Vagina (tissue), 2 donors: ENCODE data around the gene SLC5A1.

Source experiments
- POLR2A ChIP-seq, 2 donors: fragments of 450-650 bp; IDR thresholded peaks; one replicate each; pipeline ENCODE4 v1.6.1; 2017; ENCODE audit warnings: antibody characterized with exemption in 2 of 2, mild to moderate bottlenecking in 2 of 2, moderate library complexity in 2 of 2
- POLR2AphosphoS5 ChIP-seq, 2 donors: sonication (generic); formaldehyde crosslinking; IDR thresholded peaks; one replicate each; pipeline ENCODE4 v1.9.0; 2017; ENCODE audit warnings: antibody characterized with exemption in 2 of 2, mild to moderate bottlenecking in 2 of 2, low read depth in 1 of 2; ENCODE audit not compliant: insufficient read depth in 1 of 2
- TF ChIP-seq, protein P1 (sequence below), 3 experiments: fragments of 450-650 bp in 2 of 3; fragments of 200-600 bp in 1 of 3; sonication (generic) in 1 of 3; IDR thresholded peaks; one replicate each; pipeline ENCODE4 v1.5.1; 2017 to 2019; ENCODE audit warnings: antibody characterized with exemption in 3 of 3, mild to moderate bottlenecking in 2 of 3, moderate library complexity in 2 of 3

DNA sequence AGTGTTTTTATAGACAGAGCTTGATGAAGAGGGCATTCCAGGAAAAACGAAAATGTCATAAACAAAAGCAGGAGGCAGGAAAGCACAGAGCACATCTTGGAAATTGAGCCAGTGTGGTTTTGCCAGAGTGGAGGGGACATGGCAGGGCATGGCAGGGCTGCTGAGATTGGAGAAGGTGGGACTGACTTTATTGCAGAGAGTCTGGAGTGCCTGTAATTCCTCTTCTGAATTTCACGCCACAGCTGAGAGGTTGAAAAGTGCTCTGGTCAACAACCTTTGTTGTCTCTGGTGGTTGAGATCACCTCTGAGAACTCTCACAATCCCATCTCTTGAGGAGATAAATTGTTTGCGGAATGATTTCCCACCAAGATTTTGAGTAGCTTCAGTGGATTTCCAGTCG, 16.4 kb downstream of the SLC5A1 start:
- TF ChIP-seq, protein P1, sequence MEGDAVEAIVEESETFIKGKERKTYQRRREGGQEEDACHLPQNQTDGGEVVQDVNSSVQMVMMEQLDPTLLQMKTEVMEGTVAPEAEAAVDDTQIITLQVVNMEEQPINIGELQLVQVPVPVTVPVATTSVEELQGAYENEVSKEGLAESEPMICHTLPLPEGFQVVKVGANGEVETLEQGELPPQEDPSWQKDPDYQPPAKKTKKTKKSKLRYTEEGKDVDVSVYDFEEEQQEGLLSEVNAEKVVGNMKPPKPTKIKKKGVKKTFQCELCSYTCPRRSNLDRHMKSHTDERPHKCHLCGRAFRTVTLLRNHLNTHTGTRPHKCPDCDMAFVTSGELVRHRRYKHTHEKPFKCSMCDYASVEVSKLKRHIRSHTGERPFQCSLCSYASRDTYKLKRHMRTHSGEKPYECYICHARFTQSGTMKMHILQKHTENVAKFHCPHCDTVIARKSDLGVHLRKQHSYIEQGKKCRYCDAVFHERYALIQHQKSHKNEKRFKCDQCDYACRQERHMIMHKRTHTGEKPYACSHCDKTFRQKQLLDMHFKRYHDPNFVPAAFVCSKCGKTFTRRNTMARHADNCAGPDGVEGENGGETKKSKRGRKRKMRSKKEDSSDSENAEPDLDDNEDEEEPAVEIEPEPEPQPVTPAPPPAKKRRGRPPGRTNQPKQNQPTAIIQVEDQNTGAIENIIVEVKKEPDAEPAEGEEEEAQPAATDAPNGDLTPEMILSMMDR (IDR thresholded peaks at IDR 0.05) = no peak
- TF ChIP-seq POLR2A (IDR thresholded peaks at IDR 0.05) (no peak), POLR2AphosphoS5 (IDR thresholded peaks at IDR 0.05; ENCODE audit: insufficient read depth in 1 of 2, low read depth in 1 of 2) (no peak)
